SK-N-MC (cell line): ENCODE measurements around the gene CD93.

ENCODE experiments used
- EZH2 ChIP-seq: fragments of 200-600 bp; sonication (generic); IDR thresholded peaks from one replicate; pipeline ENCODE4 v1.6.1; 2017; ENCODE audit warnings: antibody characterized with exemption
- FOXP2 ChIP-seq: optimal IDR thresholded peaks from 2 replicates; pipeline ENCODE3; 2011; ENCODE audit warnings: mild to moderate bottlenecking, moderate library complexity; ENCODE audit not compliant: insufficient read depth; ENCODE audit errors: extremely low read length, control extremely low read depth
- POLR2AphosphoS5 ChIP-seq: IDR thresholded peaks from 2 replicates; pipeline ENCODE4 v1.6.1; 2012; ENCODE audit warnings: mild to moderate bottlenecking, low read depth, low read length, borderline replicate concordance

DNA sequence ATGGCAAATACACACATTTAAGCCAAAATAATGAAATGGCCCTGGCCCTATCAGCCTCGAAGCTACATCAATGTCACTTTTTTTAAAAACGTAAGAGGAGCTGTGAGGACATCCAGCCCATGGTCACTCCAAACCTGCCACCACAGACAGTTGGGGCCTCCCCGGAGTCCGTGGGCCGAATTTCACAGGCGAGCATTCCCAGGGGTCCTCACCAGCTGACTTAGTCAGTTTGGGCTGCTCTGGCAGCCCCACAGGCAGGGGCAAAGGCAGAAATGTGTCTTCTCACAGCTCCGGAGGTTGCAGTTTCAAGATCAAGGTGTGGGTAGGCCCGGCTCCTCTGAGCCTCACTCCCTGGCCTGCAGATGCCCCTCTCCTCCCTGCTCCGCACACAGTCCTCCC, 25.8 kb upstream of the CD93 start:
- TF ChIP-seq POLR2AphosphoS5 (no peak), EZH2 (no peak), FOXP2 (no peak)
